Pons (tissue), 1 donor: Measurements from ENCODE around the gene TMEM179.
"Not testable (repeated sequence)": the region's sequence is repeated elsewhere in the genome, so short reads cannot be mapped to it uniquely, and the experiment has no call there.

Source experiments
- DNase-seq: peaks from one replicate; pipeline ENCODE4 v3.0.0-alpha.2; 2016; ENCODE audit warnings: low spot score

TMEM179 gene

GRCh38 chr14:104586832-104587620 lies 17.5 kb downstream of the TMEM179 start:
- no peak for DNase-seq

DNA sequence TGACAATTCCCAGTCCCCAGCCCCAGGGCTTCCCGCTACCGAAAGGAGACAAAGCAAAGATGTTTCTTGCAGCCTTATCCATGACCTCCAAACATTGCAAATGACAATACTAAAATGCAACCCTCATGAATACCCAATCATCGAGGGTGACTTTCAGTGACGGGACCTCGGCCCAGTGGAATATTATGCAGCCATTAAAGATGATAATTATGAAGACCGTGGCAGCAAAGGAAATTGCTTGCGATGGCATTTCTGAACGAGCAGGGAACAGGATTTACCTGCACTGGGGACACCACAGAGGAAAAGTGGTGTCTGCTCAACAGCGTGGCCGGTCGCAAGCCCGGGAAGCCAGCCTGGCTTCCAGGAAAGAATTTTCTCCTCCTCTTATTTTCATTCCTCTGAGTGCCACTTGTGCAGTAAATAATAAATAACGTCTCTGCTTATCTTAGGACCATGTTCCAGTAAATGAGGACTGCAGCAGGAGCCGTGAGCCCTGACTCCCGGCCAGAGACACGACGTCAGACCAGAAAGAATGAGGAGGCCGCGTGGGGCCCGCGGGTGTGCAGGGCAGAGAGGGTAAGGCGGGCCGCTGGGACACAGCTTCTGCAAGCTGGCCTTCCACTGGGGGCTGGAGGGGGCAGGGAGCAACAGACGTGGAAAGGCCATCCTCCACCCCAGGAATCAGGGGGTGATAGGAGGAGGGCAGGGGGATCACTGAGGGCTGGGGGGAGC lies 18.4 kb downstream of the TMEM179 start:
- DNase-seq: no peak

DNA sequence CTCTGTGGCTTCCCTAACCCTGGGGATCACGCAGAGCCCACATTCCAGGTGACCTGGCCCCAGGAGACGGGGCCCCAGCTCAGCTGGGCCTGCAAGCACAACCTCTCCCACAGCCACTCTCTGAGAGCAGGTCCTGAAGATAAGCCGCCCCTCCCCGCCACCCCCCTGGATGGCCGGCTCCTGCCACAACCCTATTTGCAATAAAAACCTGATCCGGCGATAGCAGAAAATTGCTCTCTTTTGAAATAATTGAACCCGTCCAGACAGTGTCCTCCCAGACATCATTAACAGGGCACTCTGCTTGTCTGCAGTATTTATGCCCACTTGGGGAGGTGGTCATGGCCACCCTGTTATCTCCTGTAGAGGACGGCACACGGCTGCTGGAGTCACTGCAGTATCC lies 20.0 kb downstream of the TMEM179 start:
- no peak for DNase-seq

DNA sequence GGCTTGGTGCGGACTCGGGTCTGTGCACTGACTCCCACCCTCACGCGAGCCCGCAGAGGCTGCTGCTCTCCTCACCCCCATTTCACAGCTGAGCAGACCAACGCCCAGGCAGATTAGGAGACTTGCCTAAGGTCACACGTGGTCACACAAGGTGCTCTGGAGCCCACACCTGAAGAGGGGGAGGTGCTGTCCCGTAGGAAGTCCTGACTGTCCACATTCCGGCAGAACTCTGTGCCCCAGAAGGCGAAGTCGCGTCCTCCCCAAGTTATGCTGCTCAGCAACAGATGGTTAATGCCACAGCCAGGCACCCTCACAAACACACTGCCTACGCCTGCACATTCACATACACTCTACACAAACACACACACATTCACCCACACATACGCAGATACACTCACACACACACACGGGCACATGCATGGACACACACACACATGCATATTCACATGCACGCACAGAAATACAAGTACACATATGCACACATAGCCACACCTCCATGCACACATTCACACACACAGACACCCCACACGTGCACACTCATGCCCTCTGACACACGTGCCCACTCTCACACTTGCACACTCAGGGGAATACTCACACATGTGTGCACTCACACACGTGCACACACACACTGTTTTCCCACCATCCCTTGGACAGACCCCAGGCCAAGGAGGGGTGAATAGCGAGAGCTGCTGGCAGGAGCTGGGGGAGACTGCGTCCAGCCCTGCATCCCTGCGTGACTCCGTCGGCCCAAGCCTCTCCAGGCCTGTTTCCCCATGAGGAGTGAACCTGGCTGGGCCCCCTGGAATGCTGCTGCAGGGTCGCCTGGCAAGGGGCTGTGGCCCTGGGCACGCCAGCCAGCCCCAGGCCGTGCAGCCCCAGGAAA lies 20.9 kb downstream of the TMEM179 start:
- DNase-seq: no peak

DNA sequence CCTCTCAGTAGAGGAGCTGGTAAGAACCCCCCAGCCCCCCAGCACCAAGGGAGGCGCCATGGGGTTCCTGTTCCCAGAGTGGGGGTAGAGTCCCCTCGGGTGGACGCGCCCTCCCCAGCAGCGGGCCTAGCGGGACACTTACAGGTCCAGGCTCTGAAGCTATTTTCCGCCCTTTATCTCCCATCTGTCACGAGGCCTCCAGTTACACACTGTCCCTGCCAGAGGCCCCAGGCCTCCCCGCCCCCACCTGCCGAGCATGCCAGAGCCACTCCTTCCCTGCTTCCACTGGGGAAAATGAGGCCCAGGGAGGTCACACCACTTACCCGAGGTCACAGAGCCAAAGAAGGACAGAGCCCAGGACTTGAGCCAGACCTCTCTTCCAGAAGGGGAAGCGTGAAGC lies 21.9 kb downstream of the TMEM179 start:
- no peak for DNase-seq

- no peak for DNase-seq
Observed at GRCh38 chr14:104582005-104582404, 22.6 kb downstream of the TMEM179 start.

- DNase-seq: no peak
Observed at GRCh38 chr14:104581521-104581920, 23.1 kb downstream of the TMEM179 start.

- DNase-seq: no peak
Observed at GRCh38 chr14:104580961-104581360, 23.6 kb downstream of the TMEM179 start.

DNA sequence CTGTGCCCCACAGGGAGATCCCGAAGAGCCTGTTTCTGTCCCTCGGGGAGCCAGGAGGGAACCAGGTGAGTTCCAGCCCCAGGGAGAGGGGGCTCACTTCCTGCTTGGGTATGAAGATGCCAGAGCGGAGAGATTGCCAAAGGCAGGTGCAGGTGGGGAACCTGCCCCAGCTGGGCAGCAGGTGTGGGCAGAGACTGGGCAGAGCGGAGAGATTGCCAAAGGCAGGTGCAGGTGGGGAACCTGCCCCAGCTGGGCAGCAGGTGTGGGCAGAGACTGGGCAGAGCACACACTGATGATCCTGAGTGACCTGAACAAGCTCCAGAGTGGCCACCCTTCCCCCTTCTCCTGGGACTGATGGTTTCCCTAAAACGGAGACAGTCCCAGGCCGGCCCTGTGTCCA lies 24.6 kb downstream of the TMEM179 start:
- not testable (repeated sequence) for DNase-seq

GRCh38 chr14:104579507-104579906 lies 25.1 kb downstream of the TMEM179 start, which contains the start of gene C14orf180:
TSS of gene C14orf180 (plus strand) at chr14:104579764. CDS start at chr14:104586431, 6,667 bp downstream.
- DNase-seq: no peak

DNA sequence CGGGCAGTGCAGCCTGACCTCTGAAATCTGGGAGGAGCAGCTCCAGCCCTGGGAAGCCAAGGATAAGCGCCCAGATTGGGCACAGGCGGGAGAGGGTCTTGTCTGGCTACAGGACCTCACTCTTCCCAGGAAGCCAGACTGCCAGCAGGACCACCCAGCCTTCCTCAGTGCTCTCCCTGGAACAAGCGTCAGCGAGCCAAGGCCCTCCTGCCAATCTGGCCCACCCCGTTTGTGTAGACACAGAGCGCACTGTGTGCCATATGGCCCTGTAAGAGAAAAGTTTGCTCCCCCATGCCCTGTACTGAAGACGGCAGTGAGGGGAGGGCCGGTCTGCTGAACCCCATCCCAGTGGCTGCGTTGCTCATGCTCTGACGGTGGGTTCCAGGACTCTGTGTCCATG lies 26.3 kb downstream of the TMEM179 start:
- DNase-seq: no peak

DNA sequence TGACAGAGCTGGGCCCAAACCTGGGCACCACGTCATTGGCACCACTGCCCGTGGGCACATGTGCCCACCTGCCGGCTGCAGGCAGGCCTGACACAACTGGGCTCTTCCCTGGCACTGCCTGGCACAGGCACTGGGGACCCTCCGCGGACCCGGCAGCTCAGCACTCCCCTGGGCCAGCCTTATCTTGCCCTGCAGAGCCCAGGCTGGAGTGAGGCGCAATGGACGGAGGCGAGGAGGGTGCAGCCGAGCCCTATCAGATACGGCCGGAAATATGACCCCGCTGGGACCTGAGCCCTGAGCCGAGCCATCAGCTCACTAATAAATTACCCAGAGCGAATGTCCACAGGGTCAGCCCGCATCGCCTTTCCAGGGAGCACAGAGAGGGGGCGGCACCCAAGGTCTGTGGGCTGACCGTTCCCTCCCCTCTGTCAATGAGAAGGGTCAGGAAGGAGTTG lies 26.7 kb downstream of the TMEM179 start:
- no peak for DNase-seq

DNA sequence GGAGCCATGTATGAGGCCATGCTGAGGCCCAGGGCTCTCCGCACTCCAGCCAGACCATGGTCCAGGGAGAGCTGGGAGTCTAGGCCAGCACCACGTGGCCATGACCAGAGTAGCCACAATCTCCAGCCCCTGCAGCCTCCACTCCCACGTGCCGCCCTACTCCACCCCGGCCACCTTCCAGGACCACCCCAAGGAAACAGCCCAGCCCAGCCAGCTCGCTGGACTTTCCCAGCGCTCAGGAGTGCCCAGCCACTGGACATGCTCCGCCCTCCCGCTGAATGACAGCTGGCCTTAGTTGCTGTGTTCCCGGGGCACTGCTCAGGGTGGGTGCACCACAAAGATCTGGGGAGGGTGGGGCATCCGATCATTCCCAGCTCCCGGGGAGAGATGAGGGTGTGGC lies 27.1 kb downstream of the TMEM179 start:
- no peak for DNase-seq

- no peak for DNase-seq
Observed at GRCh38 chr14:104576970-104577332, 27.6 kb downstream of the TMEM179 start.

DNA sequence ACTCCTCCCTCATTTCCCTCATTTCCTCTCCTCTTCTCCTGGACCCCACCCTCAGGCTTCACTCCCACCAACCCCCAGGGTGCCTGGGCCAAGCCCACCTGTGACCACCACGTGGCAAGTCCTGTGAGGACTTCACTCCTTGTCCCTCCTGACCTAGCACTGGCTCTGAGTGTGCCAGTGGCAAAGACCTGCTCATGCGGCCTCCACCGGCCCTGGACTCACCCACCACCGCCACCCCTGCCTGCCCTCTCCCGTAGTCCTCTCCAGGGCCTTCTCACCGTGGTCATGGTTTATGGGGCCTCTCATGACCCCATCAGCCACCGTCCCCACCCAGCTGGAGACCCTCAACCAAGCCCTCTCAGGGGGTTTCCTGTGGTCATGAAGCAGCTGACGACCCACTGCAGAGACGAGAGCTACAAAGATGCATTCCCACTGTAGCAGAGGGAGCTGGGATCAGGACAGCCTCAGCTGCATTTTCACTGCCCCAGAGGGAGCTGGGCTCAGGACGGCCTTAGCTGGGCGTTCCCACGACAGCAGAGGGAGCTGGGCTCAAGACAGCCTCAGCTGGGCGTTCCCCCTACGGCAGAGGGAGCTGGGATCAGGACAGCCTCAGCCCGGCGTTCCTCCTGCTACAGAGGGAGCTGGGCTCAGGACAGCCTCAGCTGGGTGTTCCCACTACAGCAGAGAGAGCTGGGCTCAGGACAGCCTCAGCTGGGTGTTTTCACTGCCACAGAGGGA lies 28.2 kb downstream of the TMEM179 start:
- DNase-seq: no peak

DNA sequence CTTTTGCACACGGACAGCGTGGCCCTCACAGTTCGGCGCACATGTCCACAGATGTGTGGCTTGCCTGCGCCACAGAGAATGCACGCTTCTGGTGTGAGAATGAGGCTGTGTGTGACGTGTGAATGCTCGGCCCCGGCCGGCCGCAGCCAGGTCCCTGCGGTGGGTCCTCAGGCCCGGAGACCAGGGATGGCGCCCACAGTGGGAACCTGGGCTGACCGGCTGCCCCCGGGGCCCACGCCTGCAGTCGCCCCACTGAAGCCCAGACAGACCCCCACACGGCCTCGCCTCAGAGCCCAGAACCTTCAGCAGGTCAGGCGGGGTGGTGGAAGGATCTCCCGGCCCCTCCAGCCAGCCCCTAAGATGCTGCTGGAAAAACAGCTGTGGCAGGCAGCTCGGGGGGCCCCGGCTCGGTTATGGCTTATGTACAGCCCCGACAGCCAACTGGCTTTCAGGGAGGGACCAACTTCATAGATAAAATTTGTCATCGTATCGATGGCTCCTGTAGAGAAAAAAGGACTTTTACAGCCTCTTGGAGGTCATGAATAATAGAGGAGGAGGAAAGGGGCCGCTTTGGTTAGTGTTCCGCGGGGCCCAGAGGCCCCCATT lies 29.5 kb downstream of the TMEM179 start:
- DNase-seq: no peak

- DNase-seq: no peak
Observed at GRCh38 chr14:104574536-104574935, 30.0 kb downstream of the TMEM179 start.

DNA sequence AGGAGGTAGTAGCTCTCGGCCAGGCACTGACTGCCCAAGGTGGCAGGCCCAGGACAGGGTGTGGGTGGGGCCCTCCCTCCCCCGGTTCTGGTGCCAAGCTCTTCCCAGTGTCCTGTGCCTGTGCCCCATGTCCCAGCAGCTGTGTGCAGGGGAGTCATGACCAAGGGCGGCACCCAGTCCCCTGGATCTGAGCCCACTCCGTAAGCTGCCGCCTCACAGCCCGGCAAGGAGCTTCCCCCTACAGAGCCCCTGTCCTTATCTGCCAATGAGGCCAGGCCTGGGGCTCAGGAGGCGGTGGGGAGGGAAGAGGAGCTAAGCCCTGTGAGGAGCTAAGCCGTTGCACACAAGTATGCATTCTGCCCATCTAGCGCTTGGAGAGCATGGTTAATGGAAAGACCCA lies 30.6 kb downstream of the TMEM179 start:
- DNase-seq: no peak

- no peak for DNase-seq
Observed at GRCh38 chr14:104572668-104573067, 31.9 kb downstream of the TMEM179 start.

DNA sequence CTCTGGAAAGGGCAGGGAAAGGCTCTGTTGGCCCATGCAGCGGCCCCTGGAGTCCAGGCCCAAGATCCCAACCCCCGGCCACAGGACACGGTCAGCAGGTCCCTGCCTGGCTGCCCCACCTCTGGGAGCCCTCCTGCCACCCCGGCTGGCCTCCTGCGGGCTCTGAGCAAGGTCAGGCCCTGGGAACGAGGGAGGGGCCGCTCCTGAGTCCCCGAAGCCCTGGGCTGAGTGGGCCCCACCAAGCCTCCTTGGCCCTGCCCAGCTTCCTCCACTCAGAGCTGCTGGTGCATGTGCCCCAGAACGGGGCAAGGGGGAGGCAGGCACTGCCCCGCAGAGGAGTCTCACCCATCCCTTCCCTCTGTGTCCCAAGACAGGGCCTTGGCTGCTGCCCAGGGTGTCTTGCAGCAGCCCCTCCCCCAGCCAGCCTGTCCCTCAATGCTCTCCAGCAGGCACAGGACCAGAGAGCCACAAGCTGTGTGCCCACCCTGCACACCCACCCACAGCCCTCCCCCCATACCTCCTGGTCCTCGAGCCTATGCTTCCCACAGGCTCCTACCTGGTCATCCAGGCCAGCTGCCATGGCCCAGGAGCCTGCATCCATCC lies 32.4 kb downstream of the TMEM179 start:
- no peak for DNase-seq

- DNase-seq: no peak
Observed at GRCh38 chr14:104571246-104571645, 33.3 kb downstream of the TMEM179 start.
